HepG2 (cell line): ENCODE measurements around the gene PRCP. TPM values are rescaled to one million over a fixed set of nuclear protein-coding genes. Genes with fewer than 3 reads are reported as not detected.
A peak's percentile ranks its signal among the peaks of the same experiment; 100 is the strongest.

ENCODE experiments used
- BHLHE40 ChIP-seq: IDR thresholded peaks from 2 replicates; pipeline ENCODE4 v1.6.1; 2011; ENCODE audit warnings: low read length, improper control_type of control experiment
- HNRNPK ChIP-seq: fragments of 200-400 bp; formaldehyde crosslinking; IDR thresholded peaks from 2 replicates; pipeline ENCODE4 v1.6.1; 2018; ENCODE audit warnings: low read length, low read depth, moderate library complexity, mild to moderate bottlenecking; ENCODE audit not compliant: poor library complexity, severe bottlenecking
- JUNB ChIP-seq: sonication (generic); formaldehyde crosslinking; IDR thresholded peaks from 2 replicates; pipeline ENCODE4 v1.8.0; 2022; ENCODE audit warnings: missing genetic modification reagents, mild to moderate bottlenecking, borderline replicate concordance
- KLF13 ChIP-seq: sonication (generic); formaldehyde crosslinking; IDR thresholded peaks from 2 replicates; pipeline ENCODE4 v1.4.0; 2020; ENCODE audit warnings: mild to moderate bottlenecking, missing genetic modification reagents
- NRL ChIP-seq: sonication (generic); formaldehyde crosslinking; IDR thresholded peaks from 2 replicates; pipeline ENCODE4 v1.5.0; 2020; ENCODE audit warnings: missing genetic modification reagents, mild to moderate bottlenecking, moderate library complexity, borderline replicate concordance
- PHF5A ChIP-seq: IDR thresholded peaks from one replicate; pipeline ENCODE4 v1.6.1; 2018; ENCODE audit warnings: low read depth, missing genetic modification reagents; ENCODE audit not compliant: unreplicated experiment
- PPARG ChIP-seq: conservative IDR thresholded peaks from 2 replicates; pipeline ENCODE4 v1.6.1; 2016; ENCODE audit warnings: missing biosample characterization, missing genetic modification reagents
- SMAD9 ChIP-seq: sonication (generic); formaldehyde crosslinking; IDR thresholded peaks from 2 replicates; pipeline ENCODE4 v1.5.1; 2020; ENCODE audit warnings: mild to moderate bottlenecking, missing genetic modification reagents
- TBX2 ChIP-seq: sonication (generic); formaldehyde crosslinking; IDR thresholded peaks from 2 replicates; pipeline ENCODE4 v1.5.0; 2020; ENCODE audit warnings: missing genetic modification reagents, mild to moderate bottlenecking, borderline replicate concordance
- ZNF30 ChIP-seq: sonication (generic); formaldehyde crosslinking; IDR thresholded peaks from 2 replicates; pipeline ENCODE4 v1.5.0; 2020; ENCODE audit warnings: mild to moderate bottlenecking, missing genetic modification reagents
- ZSCAN12 ChIP-seq: sonication (generic); formaldehyde crosslinking; IDR thresholded peaks from 2 replicates; pipeline ENCODE4 v1.9.0; 2021; ENCODE audit warnings: mild to moderate bottlenecking, missing genetic modification reagents
- ZSCAN29 ChIP-seq: sonication (generic); formaldehyde crosslinking; conservative IDR thresholded peaks from 2 replicates; pipeline ENCODE4 v1.4.0; 2020; ENCODE audit warnings: mild to moderate bottlenecking, missing genetic modification reagents
- polyA plus RNA-seq, 8 experiments: library from polyadenylated mRNA; depleted of rRNA in 3 of 8; stranded (reverse) in 7 of 8; unstranded in 1 of 8; fragments of >200 nt; fragmentation: Illumina TruSeq in 4 of 8; extraction: Trizol in 4 of 8; gene quantifications; 2 replicates each; pipeline versions ENCODE4 v1.2.1 to v1.2.3, GENCODE V29; 2011 to 2016; ENCODE audit warnings: low read depth in 4 of 8, missing spikeins in 1 of 8, mixed read lengths in 1 of 8; ENCODE audit not compliant: insufficient read depth in 1 of 8
- total RNA-seq, 5 experiments: library from RNA; depleted of rRNA; stranded (reverse); fragments of >200 nt; fragmentation: Illumina TruSeq; extraction: Trizol; gene quantifications; 2 replicates each; pipeline ENCODE4 v1.2.3, GENCODE V29; 2016; ENCODE audit warnings: low read depth in 1 of 5
- TF ChIP-seq, protein P1 (sequence below): IDR thresholded peaks from 2 replicates; pipeline ENCODE4 v1.4.0; 2020; ENCODE audit warnings: mild to moderate bottlenecking, missing genetic modification reagents
- TF ChIP-seq, protein P2 (sequence below): sonication (generic); formaldehyde crosslinking; IDR thresholded peaks from 2 replicates; pipeline ENCODE4 v1.5.1; 2020; ENCODE audit warnings: missing genetic modification reagents, mild to moderate bottlenecking, borderline replicate concordance
- TF ChIP-seq, protein P3 (sequence below): fragments of 450-650 bp; IDR thresholded peaks from 2 replicates; pipeline ENCODE4 v1.6.1; 2017
- TF ChIP-seq, protein P4 (sequence below): sonication (generic); formaldehyde crosslinking; IDR thresholded peaks from 2 replicates; pipeline ENCODE4 v1.5.0; 2020; ENCODE audit warnings: mild to moderate bottlenecking, missing genetic modification reagents
- TF ChIP-seq, protein P5 (sequence below): IDR thresholded peaks from 2 replicates; pipeline ENCODE4 v1.6.1; 2016; ENCODE audit warnings: mild to moderate bottlenecking

The PRCP gene
- total and polyA plus RNA-seq, 2 of the 13 experiments (the other 11 are each of a cell fraction or from before 2014, with no cell fraction given): 84.2 to 105 TPM

DNA sequence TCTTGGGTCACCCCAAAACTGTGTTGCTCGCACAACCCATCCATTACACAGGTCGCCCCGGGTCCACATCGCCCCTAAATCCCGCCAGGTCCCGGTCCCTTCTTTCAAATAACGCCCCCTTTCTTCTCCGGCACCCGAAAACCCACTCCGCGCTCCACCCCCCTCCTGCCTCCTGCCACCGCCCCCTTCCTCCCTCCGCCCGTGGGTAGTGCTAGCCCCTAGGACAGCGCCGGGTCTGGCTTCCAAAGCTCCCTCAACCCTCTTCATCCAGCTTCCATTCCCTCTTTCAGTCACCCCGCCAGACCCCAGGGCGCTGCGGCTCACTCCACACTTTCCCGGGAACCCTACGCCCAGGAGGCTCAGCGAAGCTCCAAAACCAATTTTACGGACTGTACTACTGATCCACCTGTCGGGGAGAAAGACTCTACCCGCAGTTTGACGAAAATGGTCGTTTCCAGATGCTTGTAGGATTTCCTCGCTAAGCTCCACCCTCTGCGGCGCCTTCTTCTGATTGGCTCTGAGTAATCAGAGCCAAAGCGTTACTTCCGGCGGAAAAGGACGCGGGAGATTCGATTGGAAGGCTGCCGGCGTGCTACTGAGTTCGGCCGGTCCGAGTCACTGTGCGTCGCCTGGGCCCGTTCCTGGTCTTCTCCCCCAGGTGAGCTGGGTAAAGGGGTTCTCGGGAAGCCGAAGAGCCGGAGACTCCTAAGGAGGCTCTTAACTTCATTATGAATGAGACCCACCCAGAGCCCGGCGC, 1.1 kb upstream of the PRCP start, which contains the start of gene DDIAS (continued):
- TF ChIP-seq, protein P1, sequence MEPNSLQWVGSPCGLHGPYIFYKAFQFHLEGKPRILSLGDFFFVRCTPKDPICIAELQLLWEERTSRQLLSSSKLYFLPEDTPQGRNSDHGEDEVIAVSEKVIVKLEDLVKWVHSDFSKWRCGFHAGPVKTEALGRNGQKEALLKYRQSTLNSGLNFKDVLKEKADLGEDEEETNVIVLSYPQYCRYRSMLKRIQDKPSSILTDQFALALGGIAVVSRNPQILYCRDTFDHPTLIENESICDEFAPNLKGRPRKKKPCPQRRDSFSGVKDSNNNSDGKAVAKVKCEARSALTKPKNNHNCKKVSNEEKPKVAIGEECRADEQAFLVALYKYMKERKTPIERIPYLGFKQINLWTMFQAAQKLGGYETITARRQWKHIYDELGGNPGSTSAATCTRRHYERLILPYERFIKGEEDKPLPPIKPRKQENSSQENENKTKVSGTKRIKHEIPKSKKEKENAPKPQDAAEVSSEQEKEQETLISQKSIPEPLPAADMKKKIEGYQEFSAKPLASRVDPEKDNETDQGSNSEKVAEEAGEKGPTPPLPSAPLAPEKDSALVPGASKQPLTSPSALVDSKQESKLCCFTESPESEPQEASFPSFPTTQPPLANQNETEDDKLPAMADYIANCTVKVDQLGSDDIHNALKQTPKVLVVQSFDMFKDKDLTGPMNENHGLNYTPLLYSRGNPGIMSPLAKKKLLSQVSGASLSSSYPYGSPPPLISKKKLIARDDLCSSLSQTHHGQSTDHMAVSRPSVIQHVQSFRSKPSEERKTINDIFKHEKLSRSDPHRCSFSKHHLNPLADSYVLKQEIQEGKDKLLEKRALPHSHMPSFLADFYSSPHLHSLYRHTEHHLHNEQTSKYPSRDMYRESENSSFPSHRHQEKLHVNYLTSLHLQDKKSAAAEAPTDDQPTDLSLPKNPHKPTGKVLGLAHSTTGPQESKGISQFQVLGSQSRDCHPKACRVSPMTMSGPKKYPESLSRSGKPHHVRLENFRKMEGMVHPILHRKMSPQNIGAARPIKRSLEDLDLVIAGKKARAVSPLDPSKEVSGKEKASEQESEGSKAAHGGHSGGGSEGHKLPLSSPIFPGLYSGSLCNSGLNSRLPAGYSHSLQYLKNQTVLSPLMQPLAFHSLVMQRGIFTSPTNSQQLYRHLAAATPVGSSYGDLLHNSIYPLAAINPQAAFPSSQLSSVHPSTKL (CRISPR knock-in tag): peak; percentile 30
- TF ChIP-seq, protein P2, sequence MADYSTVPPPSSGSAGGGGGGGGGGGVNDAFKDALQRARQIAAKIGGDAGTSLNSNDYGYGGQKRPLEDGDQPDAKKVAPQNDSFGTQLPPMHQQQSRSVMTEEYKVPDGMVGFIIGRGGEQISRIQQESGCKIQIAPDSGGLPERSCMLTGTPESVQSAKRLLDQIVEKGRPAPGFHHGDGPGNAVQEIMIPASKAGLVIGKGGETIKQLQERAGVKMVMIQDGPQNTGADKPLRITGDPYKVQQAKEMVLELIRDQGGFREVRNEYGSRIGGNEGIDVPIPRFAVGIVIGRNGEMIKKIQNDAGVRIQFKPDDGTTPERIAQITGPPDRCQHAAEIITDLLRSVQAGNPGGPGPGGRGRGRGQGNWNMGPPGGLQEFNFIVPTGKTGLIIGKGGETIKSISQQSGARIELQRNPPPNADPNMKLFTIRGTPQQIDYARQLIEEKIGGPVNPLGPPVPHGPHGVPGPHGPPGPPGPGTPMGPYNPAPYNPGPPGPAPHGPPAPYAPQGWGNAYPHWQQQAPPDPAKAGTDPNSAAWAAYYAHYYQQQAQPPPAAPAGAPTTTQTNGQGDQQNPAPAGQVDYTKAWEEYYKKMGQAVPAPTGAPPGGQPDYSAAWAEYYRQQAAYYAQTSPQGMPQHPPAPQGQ: no peak
- TF ChIP-seq BHLHE40 (peak; percentile 95), SMAD9 (CRISPR knock-in tag) (0 out of 2 replicates have a peak, but pooled peaks have one; percentile 20), KLF13 (CRISPR knock-in tag) (peak; percentile 86; the same call in 1 of the 2 replicates), ZSCAN29 (no peak), PPARG (CRISPR knock-in tag) (0 out of 2 replicates have a peak, but pooled peaks have one; percentile 19), JUNB (CRISPR knock-in tag) (no peak), PHF5A (CRISPR knock-in tag) (no peak), TBX2 (CRISPR knock-in tag) (peak; percentile 67), ZSCAN12 (CRISPR knock-in tag) (no peak), ZNF30 (CRISPR knock-in tag) (no peak), NRL (CRISPR knock-in tag) (0 out of 2 replicates have a peak, but pooled peaks have one; percentile 7), HNRNPK (no peak)
- TF ChIP-seq, protein P3, sequence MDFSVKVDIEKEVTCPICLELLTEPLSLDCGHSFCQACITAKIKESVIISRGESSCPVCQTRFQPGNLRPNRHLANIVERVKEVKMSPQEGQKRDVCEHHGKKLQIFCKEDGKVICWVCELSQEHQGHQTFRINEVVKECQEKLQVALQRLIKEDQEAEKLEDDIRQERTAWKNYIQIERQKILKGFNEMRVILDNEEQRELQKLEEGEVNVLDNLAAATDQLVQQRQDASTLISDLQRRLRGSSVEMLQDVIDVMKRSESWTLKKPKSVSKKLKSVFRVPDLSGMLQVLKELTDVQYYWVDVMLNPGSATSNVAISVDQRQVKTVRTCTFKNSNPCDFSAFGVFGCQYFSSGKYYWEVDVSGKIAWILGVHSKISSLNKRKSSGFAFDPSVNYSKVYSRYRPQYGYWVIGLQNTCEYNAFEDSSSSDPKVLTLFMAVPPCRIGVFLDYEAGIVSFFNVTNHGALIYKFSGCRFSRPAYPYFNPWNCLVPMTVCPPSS: no peak
- TF ChIP-seq, protein P4, sequence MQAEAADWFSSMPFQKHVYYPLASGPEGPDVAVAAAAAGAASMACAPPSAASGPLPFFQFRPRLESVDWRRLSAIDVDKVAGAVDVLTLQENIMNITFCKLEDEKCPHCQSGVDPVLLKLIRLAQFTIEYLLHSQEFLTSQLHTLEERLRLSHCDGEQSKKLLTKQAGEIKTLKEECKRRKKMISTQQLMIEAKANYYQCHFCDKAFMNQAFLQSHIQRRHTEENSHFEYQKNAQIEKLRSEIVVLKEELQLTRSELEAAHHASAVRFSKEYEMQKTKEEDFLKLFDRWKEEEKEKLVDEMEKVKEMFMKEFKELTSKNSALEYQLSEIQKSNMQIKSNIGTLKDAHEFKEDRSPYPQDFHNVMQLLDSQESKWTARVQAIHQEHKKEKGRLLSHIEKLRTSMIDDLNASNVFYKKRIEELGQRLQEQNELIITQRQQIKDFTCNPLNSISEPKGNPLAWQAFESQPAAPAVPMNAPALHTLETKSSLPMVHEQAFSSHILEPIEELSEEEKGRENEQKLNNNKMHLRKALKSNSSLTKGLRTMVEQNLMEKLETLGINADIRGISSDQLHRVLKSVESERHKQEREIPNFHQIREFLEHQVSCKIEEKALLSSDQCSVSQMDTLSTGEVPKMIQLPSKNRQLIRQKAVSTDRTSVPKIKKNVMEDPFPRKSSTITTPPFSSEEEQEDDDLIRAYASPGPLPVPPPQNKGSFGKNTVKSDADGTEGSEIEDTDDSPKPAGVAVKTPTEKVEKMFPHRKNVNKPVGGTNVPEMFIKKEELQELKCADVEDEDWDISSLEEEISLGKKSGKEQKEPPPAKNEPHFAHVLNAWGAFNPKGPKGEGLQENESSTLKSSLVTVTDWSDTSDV (CRISPR knock-in tag): no peak
- TF ChIP-seq, protein P5, sequence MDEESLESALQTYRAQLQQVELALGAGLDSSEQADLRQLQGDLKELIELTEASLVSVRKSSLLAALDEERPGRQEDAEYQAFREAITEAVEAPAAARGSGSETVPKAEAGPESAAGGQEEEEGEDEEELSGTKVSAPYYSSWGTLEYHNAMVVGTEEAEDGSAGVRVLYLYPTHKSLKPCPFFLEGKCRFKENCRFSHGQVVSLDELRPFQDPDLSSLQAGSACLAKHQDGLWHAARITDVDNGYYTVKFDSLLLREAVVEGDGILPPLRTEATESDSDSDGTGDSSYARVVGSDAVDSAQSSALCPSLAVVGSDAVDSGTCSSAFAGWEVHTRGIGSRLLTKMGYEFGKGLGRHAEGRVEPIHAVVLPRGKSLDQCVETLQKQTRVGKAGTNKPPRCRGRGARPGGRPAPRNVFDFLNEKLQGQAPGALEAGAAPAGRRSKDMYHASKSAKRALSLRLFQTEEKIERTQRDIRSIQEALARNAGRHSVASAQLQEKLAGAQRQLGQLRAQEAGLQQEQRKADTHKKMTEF (CRISPR knock-in tag): peak; percentile 60; the same call in 1 of the 2 replicates
